ENCODE results near the gene EPHA6.

GRCh38 chr3:97197830-97198229 lies 383.4 kb downstream of the EPHA6 start:
- TF ChIP-seq CTCF (IDR thresholded peaks at IDR 0.05) (no peak), EP300 (IDR thresholded peaks at IDR 0.05; ENCODE audit: low read depth) (no peak)

Measured in transverse colon (tissue), 3 donors.